BE2C (cell line): ENCODE measurements around the gene GABRD.
A peak's percentile ranks its signal among the peaks of the same experiment; 100 is the strongest.

Experiments
- DNase-seq: peaks from one replicate; pipeline ENCODE4 v3.0.0-alpha.2; 2020
- H3K27me3 ChIP-seq: fragments of 250-450 bp; sonication (Bioruptor Pico); 2 replicates; pipeline ENCODE4 v1.5.1; 2020; ENCODE audit warnings: mild to moderate bottlenecking
- H3K36me3 ChIP-seq: fragments of 250-450 bp; sonication (Bioruptor Pico); 2 replicates; pipeline ENCODE4 v1.5.1; 2020; ENCODE audit warnings: mild to moderate bottlenecking
- H3K4me1 ChIP-seq: fragments of 250-450 bp; sonication (Bioruptor Pico); 2 replicates; pipeline ENCODE4 v1.5.1; 2020
- H3K4me3 ChIP-seq: 2 replicates; pipeline ENCODE4 v1.5.1; 2011; ENCODE audit warnings: low read depth, low read length
- H3K9me3 ChIP-seq: fragments of 250-450 bp; sonication (Bioruptor Pico); 2 replicates; pipeline ENCODE4 v1.5.1; 2020
- TF ChIP-seq, protein P1 (sequence below): IDR thresholded peaks from 2 replicates; pipeline ENCODE4 v1.5.1; 2012; ENCODE audit warnings: mild to moderate bottlenecking, low read depth, low read length

GABRD gene

DNA sequence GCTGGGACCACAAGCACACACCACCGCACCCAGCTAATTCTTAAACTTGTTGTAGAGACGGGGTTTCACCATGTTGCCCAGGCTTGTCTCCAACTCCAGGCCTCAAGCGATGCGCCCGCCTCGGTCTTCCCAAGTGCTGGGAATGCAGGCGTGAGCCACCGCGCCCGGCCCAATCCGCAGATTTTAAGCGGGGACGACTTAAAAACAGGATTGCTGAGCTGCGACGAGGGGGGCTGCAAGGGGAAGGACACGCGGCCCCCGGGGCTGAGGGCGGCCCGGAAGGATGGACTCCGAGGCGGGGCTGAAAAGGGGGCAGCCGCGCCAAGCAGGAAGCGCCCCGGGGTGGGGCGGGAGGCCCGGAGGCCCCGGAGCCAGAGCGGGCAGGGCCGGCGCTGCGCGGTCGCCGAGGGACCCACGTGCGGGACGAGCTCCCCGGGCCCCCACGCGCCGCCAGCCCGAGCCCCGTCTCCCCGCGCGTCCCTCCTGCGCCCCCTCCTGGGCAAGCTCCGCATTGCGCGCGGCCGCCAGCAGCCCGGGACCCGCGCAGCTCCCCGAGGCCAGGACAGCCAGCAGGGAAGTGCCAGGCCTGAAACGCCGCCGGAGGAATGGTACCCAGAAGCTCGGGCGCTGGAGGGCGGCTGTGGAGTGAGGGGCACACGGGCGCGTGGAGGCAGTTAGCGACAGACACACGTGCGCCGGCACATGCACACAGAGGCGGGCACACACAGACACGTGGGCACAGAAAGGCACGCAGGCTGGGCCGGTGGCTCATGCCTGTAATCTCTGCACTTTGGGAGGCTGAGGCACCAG, 25.6 kb downstream of the GABRD start:
- Histone ChIP-seq H3K27me3 (peaks cover 51% of the 10 kb centered on the region), H3K9me3 (no peaks in the 10 kb centered on the region), H3K4me1 (no peaks in the 10 kb centered on the region), H3K4me3 (0 out of 2 replicates have a peak overlapping the region, but pooled peaks have one; percentile 16), H3K36me3 (no peaks in the 10 kb centered on the region)
- TF ChIP-seq, protein P1, sequence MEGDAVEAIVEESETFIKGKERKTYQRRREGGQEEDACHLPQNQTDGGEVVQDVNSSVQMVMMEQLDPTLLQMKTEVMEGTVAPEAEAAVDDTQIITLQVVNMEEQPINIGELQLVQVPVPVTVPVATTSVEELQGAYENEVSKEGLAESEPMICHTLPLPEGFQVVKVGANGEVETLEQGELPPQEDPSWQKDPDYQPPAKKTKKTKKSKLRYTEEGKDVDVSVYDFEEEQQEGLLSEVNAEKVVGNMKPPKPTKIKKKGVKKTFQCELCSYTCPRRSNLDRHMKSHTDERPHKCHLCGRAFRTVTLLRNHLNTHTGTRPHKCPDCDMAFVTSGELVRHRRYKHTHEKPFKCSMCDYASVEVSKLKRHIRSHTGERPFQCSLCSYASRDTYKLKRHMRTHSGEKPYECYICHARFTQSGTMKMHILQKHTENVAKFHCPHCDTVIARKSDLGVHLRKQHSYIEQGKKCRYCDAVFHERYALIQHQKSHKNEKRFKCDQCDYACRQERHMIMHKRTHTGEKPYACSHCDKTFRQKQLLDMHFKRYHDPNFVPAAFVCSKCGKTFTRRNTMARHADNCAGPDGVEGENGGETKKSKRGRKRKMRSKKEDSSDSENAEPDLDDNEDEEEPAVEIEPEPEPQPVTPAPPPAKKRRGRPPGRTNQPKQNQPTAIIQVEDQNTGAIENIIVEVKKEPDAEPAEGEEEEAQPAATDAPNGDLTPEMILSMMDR = peak; percentile 59
- DNase-seq = peak; percentile 83

DNA sequence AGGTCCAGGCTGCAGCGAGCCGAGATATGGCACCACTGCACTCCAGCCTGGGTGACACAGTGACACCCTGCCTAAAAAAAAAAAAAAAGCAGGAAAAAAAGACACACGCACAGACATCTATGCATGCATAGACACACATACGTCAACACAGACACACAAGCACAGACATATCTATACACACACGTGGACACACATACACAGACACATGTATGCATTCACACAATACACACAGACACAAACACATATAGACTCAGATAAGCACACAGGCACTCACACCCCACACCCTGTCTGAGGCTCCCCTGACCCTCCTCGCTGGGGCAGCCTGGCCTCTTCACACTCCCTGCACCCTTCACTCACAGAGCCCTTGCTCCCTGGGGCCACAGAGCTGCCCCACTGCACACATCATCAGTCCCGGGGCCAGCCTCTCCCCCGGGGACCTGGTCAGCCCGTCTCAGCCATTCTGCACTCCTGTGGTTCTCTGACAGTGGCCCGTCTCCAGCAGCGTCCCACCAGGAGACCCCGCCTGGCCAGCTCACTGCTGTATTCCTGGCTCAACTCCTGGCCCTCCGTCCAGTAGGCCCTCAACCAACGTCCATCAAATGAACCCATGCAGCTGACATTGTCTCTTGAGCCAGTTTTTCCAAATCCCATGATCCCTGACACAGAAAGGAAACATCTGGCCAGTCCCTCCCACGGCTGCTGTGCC, 26.5 kb downstream of the GABRD start:
- Histone ChIP-seq H3K36me3 (no peaks in the 10 kb centered on the region), H3K4me3 (no peak overlapping the region), H3K9me3 (no peaks in the 10 kb centered on the region), H3K4me1 (no peaks in the 10 kb centered on the region), H3K27me3 (peaks cover 49% of the 10 kb centered on the region)
- TF ChIP-seq, protein P1 = no peak
- DNase-seq = no peak

DNA sequence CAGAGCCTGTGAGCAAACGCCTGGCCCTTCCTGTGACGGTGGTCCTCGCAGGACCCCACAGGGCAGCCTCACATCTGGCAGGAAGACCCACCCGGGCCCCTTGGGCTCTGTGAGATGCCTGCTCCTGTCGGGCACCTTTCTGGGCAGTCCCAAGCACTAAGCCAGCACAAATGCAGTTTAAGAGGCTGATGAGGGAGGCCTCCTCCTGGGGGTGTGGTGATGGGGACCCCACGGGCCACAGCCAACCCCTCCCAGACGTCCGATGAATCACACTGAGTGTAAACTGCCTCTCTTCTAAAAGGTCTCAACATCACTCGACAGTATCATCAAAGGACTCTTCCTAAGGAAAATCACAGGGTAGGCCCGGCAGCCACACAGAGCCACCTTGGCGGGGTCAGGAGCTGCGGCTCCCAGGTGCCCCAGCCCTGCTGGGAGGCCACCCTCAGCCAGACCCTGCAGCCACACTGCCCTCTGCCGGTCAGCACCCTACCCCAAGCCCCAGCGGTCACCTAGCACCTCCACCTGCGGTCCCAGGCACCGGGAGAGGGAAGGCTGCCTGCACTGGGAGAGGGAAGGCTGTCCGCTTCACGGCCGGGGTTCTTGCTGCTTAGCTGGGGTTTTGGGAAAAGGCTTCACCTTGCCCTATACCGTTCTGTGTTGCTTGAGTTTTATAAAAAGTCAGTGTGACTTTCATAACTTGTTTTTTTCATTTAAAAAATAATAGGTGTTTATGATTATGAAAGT, 27.2 kb downstream of the GABRD start:
- TF ChIP-seq, protein P1 = peak; percentile 82
- H3K36me3 ChIP-seq = no peaks in the 10 kb centered on the region
- H3K27me3 ChIP-seq = peaks cover 49% of the 10 kb centered on the region
- DNase-seq = peak; percentile 78
- no peaks in the 10 kb centered on the region for H3K9me3 ChIP-seq
- H3K4me3 ChIP-seq = no peak overlapping the region
- H3K4me1 ChIP-seq = no peaks in the 10 kb centered on the region

DNA sequence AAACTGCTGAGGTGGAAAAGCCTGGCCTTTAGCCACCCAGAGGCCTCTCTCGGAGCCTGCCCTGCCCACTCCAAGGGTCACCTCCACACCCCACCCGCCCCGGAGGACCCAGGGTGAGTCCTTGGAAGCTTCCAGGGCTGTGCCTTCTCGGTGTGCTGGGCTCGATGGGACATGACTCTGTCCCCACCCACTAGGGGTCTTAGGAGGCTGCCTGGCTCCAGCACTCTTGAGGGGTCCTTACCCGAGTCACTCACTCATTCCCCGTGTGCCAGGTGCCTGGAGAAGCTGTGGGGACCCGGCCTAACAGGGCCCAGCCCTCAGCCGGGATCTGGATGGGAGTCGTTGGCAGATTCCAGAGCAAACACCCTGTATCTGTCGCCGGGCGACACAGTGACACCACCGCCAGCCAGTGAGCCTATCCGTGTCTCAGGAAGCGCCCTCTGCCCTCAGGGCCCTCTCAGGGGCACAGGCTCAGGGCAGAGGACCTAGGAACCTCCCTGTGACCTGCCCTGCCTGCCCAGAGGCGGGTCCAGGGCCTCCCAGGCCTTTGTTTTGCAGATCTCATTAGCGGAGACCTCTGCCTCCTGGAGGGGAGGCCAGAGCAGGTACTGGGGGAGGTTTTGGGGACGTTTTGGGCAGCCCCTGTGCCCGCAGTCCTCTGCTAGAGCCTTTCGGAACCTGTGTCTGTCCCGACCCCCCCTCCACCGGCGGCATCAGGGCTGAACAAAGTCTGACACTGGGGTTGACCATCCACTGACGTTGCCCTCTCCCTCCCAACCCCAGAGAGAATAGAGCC, 28.0 kb downstream of the GABRD start:
- no peaks in the 10 kb centered on the region for H3K9me3 ChIP-seq
- no peaks in the 10 kb centered on the region for H3K4me1 ChIP-seq
- DNase-seq = no peak
- TF ChIP-seq, protein P1 = no peak
- no peaks in the 10 kb centered on the region for H3K36me3 ChIP-seq
- H3K4me3 ChIP-seq = no peak overlapping the region
- peaks cover 57% of the 10 kb centered on the region for H3K27me3 ChIP-seq

- no peaks in the 10 kb centered on the region for H3K4me1 ChIP-seq
- H3K36me3 ChIP-seq = no peaks in the 10 kb centered on the region
- DNase-seq = no peak
- H3K27me3 ChIP-seq = peaks cover 63% of the 10 kb centered on the region
- no peaks in the 10 kb centered on the region for H3K9me3 ChIP-seq
- TF ChIP-seq, protein P1 = no peak
- H3K4me3 ChIP-seq = no peak overlapping the region
Measured at GRCh38 chr1:2047749-2048729, 28.9 kb downstream of the GABRD start.
